T-helper 2 cell (primary cell): ENCODE results near the gene SEMG2.

ENCODE experiments used
- DNase-seq, 5 experiments: peaks; one replicate each; pipeline versions ENCODE4 v3.0.0 to v3.0.0-alpha.2; 2012 to 2022

Gene SEMG2

GRCh38 chr20:45230631-45231030, 9.5 kb downstream of the SEMG2 start:
- no peak for DNase-seq

DNA sequence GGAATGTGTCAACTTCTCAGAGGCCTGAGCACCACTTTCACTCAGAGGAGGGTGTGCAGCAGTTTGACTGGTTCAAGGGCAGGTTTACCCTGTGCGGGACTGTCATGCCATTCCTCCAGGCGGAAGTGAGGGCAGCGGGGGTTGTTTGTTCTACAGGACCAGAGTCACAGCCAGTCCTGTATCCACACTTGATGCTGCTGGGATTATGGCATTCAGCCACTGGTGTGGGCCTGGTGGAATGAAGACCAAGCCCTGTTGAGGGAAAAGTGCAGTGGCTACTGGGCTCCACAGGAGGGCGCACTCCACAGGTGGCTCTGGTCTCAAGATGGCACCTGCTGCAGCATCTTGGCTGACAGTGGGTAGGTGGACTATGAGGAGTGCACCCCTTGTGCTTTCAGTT, 14.8 kb downstream of the SEMG2 start:
- DNase-seq = peak in 1 of 5 experiments; percentile 5

GRCh38 chr20:45238139-45238538, 17.0 kb downstream of the SEMG2 start:
- DNase-seq = no peak

GRCh38 chr20:45246109-45246508, 24.9 kb downstream of the SEMG2 start:
- no peak for DNase-seq

GRCh38 chr20:45247865-45248264, 26.7 kb downstream of the SEMG2 start:
- DNase-seq = no peak

- no peak for DNase-seq
Observed at GRCh38 chr20:45248609-45249008, 27.4 kb downstream of the SEMG2 start.

DNA sequence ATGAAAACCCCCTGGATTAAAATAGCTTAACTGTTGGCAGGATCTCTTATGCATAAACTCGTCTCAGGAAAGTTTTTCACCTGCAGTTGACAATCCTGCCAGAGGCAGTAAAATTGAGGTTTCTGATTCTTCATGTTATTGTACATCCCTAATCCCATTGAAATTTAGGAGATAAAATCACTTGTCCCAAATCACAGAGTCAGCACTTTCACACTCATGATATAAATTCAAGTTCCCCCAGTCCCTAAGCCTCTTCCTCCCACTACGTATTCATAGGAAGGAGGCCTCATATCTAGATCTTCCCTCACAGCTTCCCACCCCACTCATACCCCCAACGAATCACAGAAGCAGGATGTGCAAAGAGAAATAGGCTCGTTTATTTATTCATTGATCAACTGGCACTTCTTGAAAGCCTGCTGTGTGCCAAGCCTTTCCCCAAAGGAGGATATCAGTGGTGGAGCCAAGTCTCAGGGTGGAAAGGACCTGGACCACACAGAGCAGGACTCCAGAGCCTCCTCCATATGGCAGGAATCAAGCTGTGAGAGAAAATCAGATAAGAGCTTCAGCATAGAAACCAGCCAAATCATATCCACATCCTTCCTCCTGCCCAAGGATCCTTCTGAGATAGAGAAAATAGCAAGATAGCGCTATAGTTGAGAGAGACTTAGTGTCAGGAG, 30.8 kb downstream of the SEMG2 start:
- no peak for DNase-seq

DNA sequence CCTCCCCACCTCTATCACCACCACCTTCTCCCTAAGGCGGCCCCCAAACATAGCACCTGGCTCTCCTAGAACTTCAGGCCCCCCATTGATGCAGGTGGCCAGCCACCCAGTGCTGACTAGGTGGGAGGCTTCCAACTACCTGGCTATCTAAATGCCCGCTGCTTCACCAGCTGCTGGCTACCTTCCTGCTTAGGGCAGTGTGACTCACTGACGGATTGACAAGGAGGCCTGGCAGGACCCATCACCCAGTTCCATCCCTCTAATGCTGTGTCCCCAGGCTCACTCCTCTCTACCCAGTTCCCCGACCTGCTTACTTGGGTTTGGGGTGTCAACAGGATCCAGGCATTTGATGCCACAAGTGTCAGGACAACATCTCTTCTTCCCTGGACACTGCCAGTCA, 32.1 kb downstream of the SEMG2 start:
- no peak for DNase-seq

DNA sequence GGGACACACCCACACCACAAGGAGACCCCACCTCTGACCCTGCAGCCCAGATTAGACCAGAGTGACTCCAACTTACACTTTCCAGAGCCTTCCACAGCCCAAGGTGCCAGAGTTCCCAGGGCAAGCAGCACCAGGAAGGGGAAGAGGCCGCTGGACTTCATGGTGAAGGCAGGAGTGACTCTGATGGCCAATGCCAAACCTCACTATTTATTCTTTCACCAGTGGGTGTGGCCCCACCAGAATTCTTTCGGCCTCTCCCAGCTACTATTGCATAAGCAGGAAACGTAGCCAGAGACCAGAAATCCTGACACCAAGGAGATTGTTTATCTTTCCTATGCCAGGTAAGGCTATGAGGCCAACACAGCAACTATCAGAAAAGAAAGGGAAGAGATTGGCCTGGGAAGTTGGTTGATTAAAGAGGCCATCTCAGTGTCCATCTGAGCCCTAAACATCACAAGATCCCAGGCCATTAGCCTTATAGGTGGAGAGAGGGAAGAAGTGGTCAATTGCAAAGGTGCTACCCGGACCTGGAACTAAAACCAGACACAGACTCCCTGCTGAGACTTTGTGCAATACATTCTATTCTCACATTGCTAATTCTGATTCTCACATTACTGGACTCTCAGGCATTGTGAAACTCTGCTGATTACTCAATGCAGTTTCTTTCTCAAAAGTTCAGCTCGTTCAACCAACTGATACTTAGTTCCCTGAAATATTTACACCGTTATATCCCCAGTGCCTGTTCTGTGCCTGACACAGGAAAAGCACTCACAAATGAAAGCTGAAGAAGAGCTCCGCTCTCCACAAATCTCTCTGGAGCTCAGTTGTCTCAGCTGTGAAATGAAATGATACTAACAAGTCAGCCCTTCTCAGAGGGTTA, 33.5 kb downstream of the SEMG2 start, which contains the start of gene SLPI:
Gene SLPI (minus strand): TSS at position 182 of the 880 bp plus-strand sequence. CDS start 21 bp downstream, at position 161.
- no peak for DNase-seq

DNA sequence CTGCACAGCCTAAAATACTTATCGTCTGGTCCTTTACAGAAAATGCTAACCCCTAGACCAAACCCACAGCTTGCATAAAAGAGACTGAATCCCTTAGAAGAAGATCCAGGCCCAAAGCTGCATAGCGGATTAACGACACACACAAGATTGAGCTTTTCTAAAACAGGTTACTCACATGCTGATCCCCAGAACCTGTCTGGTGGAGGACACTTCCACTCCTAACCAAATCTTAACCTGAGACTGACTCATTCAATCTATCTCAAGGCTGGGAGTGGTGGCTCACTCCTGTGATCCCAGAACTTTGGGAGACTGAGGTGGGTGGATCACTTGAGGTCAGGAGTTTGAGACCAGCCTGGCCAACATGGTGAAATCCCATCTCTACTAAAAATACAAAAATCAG, 36.0 kb downstream of the SEMG2 start:
- no peak for DNase-seq

GRCh38 chr20:45257711-45258110, 36.5 kb downstream of the SEMG2 start:
- DNase-seq = no peak

DNA sequence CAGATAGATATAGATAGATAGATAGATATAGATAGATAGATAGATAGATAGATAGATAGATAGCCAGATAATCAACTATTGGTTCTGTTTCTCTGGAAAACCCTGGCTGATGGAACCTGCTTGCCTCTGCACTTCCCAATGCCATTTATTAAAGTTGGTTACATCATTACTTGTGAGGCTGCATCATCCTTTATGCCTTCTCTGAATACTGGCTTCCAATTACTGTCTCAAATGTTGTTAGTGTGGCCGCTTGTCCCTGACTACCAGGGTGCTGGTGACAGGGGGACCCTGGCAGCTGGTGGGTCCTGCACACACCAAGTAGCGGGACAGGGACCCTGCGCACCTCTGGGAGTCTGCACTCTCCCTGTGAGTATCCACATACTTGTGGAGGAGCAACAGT, 37.1 kb downstream of the SEMG2 start:
- no peak for DNase-seq

DNA sequence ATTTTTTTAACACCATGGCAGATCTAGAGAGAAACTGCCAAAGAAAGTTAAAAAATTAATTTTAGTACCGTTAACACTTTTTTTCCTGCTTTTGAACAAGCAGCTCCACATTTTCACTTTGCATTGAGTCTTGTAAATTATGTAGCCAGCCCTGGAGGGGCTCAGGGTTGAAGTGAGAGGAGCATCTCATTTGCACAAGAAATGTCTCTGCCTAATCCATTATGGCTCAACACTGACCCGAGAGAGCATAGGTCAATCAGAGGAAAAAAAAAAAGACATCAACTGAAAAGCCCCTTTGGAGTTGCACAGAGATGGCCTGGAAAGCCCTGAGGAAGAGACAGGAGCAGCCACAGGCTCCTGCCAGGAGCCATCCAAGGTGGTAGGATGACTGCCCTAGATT, 37.5 kb downstream of the SEMG2 start:
- no peak for DNase-seq

GRCh38 chr20:45263556-45264266, 42.5 kb downstream of the SEMG2 start:
- no peak for DNase-seq

DNA sequence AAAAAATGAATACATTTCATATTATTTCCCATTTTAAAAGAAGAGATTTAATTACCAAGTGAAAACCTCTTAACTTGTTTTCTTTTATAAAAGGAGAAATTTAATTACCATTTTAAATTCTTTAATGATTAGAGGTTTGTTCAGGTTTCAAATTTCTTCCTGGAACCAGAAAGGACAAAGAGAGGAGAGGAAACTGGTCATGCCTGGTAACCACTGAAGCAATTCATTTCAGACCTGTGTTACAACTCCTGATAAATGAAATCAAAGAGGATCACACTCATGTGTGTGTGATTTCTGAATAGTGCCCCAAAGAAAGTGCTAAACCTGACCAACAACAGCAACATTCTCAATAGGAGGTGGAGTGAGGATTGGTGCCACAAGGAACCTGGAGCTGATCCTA, 45.8 kb downstream of the SEMG2 start:
- DNase-seq = no peak

DNA sequence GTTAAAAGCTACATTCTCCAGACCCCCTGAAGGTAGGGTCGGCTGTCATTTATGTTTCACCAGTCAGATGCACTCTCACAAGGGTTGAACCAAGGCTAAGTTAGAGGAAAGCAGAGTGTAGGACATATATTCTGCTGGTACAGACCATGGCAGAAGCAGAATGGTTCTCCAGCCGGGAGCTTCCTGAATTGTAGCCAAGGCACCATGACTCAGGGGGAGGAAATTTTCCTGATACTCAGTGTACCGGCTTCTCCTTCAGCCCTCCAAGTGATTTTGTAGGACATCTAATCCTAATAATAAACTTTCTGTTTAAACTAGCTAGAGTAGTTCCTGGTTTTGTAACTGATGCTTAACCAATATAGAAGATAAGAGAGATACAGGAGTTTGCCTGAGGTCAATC, 47.4 kb downstream of the SEMG2 start:
- DNase-seq = no peak

DNA sequence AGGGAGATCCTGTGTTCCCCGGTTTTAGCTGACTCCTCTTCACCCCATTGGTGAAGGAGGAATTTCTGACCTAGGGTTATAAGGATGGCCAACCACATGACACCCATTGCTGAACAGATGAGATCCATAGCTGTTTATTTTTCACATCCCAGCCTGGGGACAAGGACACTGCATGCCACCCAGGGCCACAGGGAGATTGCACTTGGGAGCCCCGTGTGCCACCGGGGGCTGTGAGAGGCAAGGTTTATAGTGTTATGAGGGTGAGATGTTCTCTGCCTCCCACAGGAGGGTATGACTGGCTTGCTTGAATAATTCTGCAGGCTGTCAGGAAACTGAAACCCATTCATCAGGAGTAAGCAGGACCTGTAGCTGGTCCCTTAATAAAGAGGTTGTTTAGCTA, 47.9 kb downstream of the SEMG2 start:
- no peak for DNase-seq

DNA sequence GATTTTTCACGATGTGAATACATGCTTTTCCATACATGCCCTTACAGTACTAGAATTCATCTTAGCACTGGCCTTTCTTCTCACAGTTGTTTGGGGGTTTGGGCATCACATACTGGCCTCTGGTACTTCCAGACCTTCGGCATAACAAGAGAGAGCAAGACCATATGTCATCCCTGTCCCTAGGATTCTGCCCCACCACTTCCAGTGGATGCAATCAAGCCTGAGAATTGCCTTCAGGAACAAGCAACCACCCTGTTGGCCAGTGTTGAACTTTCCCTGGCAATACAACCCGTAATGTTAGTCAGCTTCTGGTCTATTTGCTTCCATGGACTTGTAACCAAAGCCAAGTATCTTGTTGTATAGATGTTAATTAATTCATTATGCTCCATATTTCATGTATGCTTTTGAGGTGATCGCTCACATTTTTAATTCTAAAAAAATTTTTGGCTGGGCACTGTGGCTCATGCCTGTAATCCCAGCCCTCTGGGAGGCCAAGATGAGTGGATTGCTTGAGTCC, 48.6 kb downstream of the SEMG2 start:
- no peak for DNase-seq
